K562 treated with DMSO at 1 percent for 48 hours (cell line): ENCODE results near the gene SPG21. TPM values are rescaled to one million over a fixed set of nuclear protein-coding genes. Genes with fewer than 3 reads are reported as not detected.

ENCODE experiments used
- total RNA-seq: library from RNA; unstranded; fragments of 300-600 nt; gene quantifications from 2 replicates; pipeline ENCODE4 v1.2.3, GENCODE V29; 2022; ENCODE audit warnings: low replicate concordance; ENCODE audit errors: extremely low read depth

Gene SPG21
- not detected in 2 replicates for total RNA-seq

GRCh38 chr15:64989416-64990167, at the start of gene SPG21:
SPG21 (minus strand) TSS chr15:64989914; CDS start chr15:64983569, 6,345 bp downstream.

GRCh38 chr15:65028921-65029735, 39.4 kb upstream of the SPG21 start, which contains the start of gene MTFMT:
MTFMT (minus strand) TSS chr15:65029639; CDS start chr15:65029613, 26 bp downstream.

Other genes with a start within 250 kb of the SPG21 start
- gene RBPMS2, start 214.3 kb downstream of the SPG21 start, total RNA-seq: not detected in 2 replicates
- gene PIF1, start 164.3 kb downstream of the SPG21 start, total RNA-seq: not detected in 2 replicates
- not detected in 2 replicates for gene PLEKHO2, start 148.0 kb downstream of the SPG21 start, total RNA-seq
- gene ANKDD1A, start 78.0 kb downstream of the SPG21 start, total RNA-seq: not detected in 2 replicates
- gene MTFMT, start 39.7 kb upstream of the SPG21 start, total RNA-seq: not detected in 2 replicates
- not detected in 2 replicates for gene SLC51B, start 55.5 kb upstream of the SPG21 start, total RNA-seq
- gene RASL12, start 78.1 kb upstream of the SPG21 start, total RNA-seq: not detected in 2 replicates
- not detected in 2 replicates for gene KBTBD13, start 86.8 kb upstream of the SPG21 start, total RNA-seq
- not detected in 2 replicates for gene UBAP1L, start 125.3 kb upstream of the SPG21 start, total RNA-seq
- not detected in 2 replicates for gene PDCD7, start 143.9 kb upstream of the SPG21 start, total RNA-seq
- gene CLPX, start 195.4 kb upstream of the SPG21 start, total RNA-seq: not detected in 2 replicates
- not detected in 2 replicates for gene CILP, start 221.6 kb upstream of the SPG21 start, total RNA-seq